DND-41 (cell line): Measurements from ENCODE around the gene HAX1.

Source experiments
- ATAC-seq: fragments of 200-7000 bp; cut with Tn5 transposase; 3 replicates; pipeline ENCODE4 v1.9.1; 2021; ENCODE audit warnings: low read depth; ENCODE audit not compliant: insufficient read depth
- DNase-seq: peaks from one replicate; pipeline ENCODE4 v3.0.0-alpha.2; 2020
- H2AFZ ChIP-seq: 2 replicates; pipeline ENCODE4 v1.6.0; 2012; ENCODE audit warnings: low read depth, low read length
- H3K27ac ChIP-seq: 2 replicates; pipeline ENCODE4 v1.5.1; 2012; ENCODE audit warnings: low read length, inconsistent platforms
- H3K27me3 ChIP-seq: fragments of 200-600 bp; sonication (generic); 2 replicates; pipeline ENCODE4 v1.6.0; 2012; ENCODE audit warnings: low read length, mild to moderate bottlenecking, inconsistent platforms; ENCODE audit not compliant: insufficient read depth, poor library complexity
- H3K36me3 ChIP-seq: 2 replicates; pipeline ENCODE4 v1.5.1; 2012; ENCODE audit warnings: low read length, inconsistent platforms; ENCODE audit not compliant: insufficient read depth
- H3K4me1 ChIP-seq: 2 replicates; pipeline ENCODE4 v1.5.1; 2012; ENCODE audit warnings: mild to moderate bottlenecking, low read length; ENCODE audit not compliant: insufficient read depth
- H3K4me2 ChIP-seq: 2 replicates; pipeline ENCODE4 v1.6.0; 2012; ENCODE audit warnings: mild to moderate bottlenecking, moderate library complexity, low read length, inconsistent platforms; ENCODE audit not compliant: insufficient read depth
- H3K4me3 ChIP-seq, 2 experiments: fragments of 200-600 bp in 1 of 2; shearing (Covaris generic) in 1 of 2; 2 replicates each; pipeline ENCODE4 v1.5.1; 2012 to 2016; ENCODE audit warnings: inconsistent platforms in 2 of 2, low read length in 2 of 2, mild to moderate bottlenecking in 2 of 2, low read depth in 1 of 2, moderate library complexity in 1 of 2
- H3K79me2 ChIP-seq: 2 replicates; pipeline ENCODE4 v1.6.0; 2012; ENCODE audit warnings: low read length, inconsistent platforms; ENCODE audit not compliant: insufficient read depth
- H3K9ac ChIP-seq: 2 replicates; pipeline ENCODE4 v1.6.0; 2012; ENCODE audit warnings: low read depth, mild to moderate bottlenecking, inconsistent platforms, low read length, moderate library complexity
- H3K9me3 ChIP-seq: 2 replicates; pipeline ENCODE4 v1.5.1; 2012; ENCODE audit warnings: low read length, moderate library complexity, mild to moderate bottlenecking, inconsistent platforms; ENCODE audit not compliant: insufficient read depth, severe bottlenecking
- H4K20me1 ChIP-seq: 2 replicates; pipeline ENCODE4 v1.6.0; 2012; ENCODE audit warnings: low read length; ENCODE audit not compliant: insufficient read depth
- EZH2 ChIP-seq: IDR thresholded peaks from 3 replicates; pipeline ENCODE4 v1.6.1; 2012; ENCODE audit warnings: borderline replicate concordance, low read depth, mild to moderate bottlenecking, moderate library complexity, low read length, inconsistent platforms; ENCODE audit not compliant: severe bottlenecking
- TF ChIP-seq, protein P1 (sequence below): IDR thresholded peaks from 2 replicates; pipeline ENCODE4 v1.5.1; 2012; ENCODE audit warnings: borderline replicate concordance, low read length, moderate library complexity, mild to moderate bottlenecking; ENCODE audit not compliant: poor library complexity, severe bottlenecking; ENCODE audit errors: extremely low read depth

The HAX1 gene

DNA sequence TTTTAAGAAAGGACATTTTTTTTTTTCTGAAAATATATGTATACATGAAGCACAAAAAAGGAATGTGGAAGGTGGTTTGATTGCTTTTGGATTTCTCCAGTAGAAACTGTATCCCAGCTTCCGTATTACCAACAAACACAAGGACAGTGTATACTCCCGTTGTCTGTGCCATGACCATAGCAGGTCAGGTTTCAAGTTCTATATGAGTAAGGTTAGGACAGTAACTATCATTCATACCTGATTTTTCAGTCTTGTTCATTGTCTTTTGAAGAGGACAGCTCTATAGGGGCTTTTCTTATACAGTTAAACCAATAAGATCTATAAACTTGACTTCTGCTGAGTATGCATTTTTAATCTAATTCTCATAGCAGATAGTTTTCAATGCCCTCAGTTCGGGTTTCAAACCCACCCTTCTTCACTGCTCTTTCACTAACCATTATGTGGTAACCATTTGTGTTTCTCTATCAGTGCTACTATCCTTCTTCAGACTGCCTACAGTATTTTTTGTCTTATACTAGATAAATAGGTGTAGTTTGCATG lies 32.1 kb upstream of the HAX1 start:
- H2AFZ ChIP-seq = no peak overlapping the region
- no peaks in the 10 kb centered on the region for H3K27me3 ChIP-seq
- no peak overlapping the region for H3K27ac ChIP-seq
- peaks cover 97% of the 10 kb centered on the region for H3K36me3 ChIP-seq
- H3K4me3 ChIP-seq = no peak overlapping the region
- H3K4me1 ChIP-seq = no peaks in the 10 kb centered on the region
- peaks cover 57% of the 10 kb centered on the region for H3K79me2 ChIP-seq
- H3K9me3 ChIP-seq = no peaks in the 10 kb centered on the region
- ATAC-seq (no peak), DNase-seq (no peak)
- H3K9ac ChIP-seq = no peak overlapping the region
- no peak for TF ChIP-seq EZH2
- no peak overlapping the region for H3K4me2 ChIP-seq
- H4K20me1 ChIP-seq = peaks cover 31% of the 10 kb centered on the region; the same call in 1 of the 2 replicates

DNA sequence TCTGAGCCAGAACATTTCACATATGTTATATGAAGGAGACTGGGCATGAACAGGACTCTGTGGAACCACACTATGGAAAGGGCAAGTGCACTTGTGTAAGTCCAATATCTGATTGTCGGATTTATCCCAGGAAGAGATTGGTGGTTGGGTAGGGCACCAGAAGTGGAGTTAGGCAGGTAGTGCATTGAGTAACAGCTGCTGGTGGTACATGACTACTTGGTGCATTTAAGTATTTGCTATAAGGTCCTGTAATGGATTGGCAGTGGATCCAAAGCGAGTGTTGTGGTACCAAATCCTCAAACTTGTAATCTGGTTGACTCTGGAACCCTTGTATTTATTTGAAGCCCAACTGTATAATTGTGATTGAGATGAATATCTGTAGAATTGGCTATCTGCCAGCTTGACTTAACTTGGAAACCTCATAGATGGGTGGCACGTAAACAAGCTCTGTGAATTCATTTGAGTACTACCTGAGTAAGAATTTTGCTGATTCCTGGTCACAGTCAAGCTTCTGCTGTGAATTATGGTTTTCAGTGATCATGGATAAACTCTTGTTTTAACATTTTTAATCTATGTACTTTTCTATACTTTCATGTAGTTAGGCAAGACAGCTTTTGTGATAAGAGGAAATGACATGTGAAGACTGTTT lies 30.6 kb upstream of the HAX1 start:
- peaks cover 30% of the 10 kb centered on the region; the same call in 1 of the 2 replicates for H4K20me1 ChIP-seq
- peaks cover 50% of the 10 kb centered on the region for H3K79me2 ChIP-seq
- H3K4me1 ChIP-seq = no peaks in the 10 kb centered on the region
- no peaks in the 10 kb centered on the region for H3K27me3 ChIP-seq
- peaks cover 97% of the 10 kb centered on the region for H3K36me3 ChIP-seq
- no peak for DNase-seq
- no peak for ATAC-seq
- no peak overlapping the region for H3K4me3 ChIP-seq
- no peak overlapping the region for H3K9ac ChIP-seq
- TF ChIP-seq EZH2 = no peak
- TF ChIP-seq, protein P1, sequence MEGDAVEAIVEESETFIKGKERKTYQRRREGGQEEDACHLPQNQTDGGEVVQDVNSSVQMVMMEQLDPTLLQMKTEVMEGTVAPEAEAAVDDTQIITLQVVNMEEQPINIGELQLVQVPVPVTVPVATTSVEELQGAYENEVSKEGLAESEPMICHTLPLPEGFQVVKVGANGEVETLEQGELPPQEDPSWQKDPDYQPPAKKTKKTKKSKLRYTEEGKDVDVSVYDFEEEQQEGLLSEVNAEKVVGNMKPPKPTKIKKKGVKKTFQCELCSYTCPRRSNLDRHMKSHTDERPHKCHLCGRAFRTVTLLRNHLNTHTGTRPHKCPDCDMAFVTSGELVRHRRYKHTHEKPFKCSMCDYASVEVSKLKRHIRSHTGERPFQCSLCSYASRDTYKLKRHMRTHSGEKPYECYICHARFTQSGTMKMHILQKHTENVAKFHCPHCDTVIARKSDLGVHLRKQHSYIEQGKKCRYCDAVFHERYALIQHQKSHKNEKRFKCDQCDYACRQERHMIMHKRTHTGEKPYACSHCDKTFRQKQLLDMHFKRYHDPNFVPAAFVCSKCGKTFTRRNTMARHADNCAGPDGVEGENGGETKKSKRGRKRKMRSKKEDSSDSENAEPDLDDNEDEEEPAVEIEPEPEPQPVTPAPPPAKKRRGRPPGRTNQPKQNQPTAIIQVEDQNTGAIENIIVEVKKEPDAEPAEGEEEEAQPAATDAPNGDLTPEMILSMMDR = no peak
- H3K9me3 ChIP-seq = no peaks in the 10 kb centered on the region
- no peak overlapping the region for H3K27ac ChIP-seq
- no peak overlapping the region for H2AFZ ChIP-seq
- no peak overlapping the region for H3K4me2 ChIP-seq

DNA sequence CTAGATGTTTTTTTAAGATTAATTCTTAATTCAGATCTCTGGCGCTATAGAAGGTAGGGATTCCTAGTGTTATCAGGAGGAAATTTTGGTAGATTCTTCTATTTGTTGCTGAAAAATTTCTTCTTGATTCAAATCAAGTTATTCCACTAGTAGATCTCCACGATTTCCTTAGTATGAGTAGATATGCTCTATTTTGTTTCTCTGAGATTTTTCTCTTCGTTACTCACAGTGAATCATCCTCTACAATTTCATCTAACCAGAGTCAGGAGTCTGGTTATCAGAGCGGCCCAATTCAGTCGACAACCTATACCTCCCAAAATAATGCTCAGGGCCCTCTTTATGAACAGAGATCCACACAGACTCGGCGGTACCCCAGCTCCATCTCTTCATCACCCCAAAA lies 18.8 kb upstream of the HAX1 start:
- Histone ChIP-seq H3K9ac (no peak overlapping the region), H3K4me2 (no peak overlapping the region), H3K27ac (no peak overlapping the region), H3K79me2 (no peaks in the 10 kb centered on the region), H3K4me3 (no peak overlapping the region), H3K27me3 (no peaks in the 10 kb centered on the region), H2AFZ (no peak overlapping the region), H3K4me1 (no peaks in the 10 kb centered on the region), H4K20me1 (no peaks in the 10 kb centered on the region), H3K36me3 (peaks cover 98% of the 10 kb centered on the region), H3K9me3 (no peaks in the 10 kb centered on the region)
- DNase-seq (no peak), ATAC-seq (no peak)
- TF ChIP-seq EZH2 = no peak
- TF ChIP-seq, protein P1 = no peak

DNA sequence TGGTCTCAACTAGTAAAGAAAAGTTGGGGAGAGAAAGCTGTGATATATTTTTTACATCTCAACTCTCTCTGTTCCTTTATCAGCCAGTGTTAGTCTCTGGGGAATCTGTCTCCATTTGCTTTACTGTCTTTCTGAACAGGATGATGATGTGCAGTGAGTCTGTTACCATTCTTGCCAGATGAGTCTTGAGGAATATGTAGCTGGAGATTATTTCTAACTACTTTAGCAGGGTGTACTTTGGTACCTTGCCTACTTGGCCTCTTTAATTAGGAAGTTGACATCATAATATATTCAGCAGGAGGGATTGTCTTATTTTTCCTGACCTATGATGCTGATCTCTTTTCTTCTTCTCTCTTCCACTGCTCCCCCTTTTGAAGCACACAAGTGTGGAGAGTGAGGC lies 15.7 kb upstream of the HAX1 start:
- Histone ChIP-seq H3K27ac (no peak overlapping the region), H3K9me3 (no peaks in the 10 kb centered on the region), H3K79me2 (no peaks in the 10 kb centered on the region), H3K36me3 (peaks cover 98% of the 10 kb centered on the region), H3K4me1 (no peaks in the 10 kb centered on the region), H4K20me1 (peaks cover 5% of the 10 kb centered on the region; the same call in 1 of the 2 replicates), H2AFZ (no peak overlapping the region), H3K4me2 (no peak overlapping the region), H3K9ac (no peak overlapping the region), H3K27me3 (no peaks in the 10 kb centered on the region), H3K4me3 (no peak overlapping the region)
- ATAC-seq = no peak
- DNase-seq = no peak
- no peak for TF ChIP-seq EZH2
- TF ChIP-seq, protein P1 = no peak
